MCF 10A (cell line): ENCODE data around the gene PEAK1. TPM values are rescaled to one million over a fixed set of nuclear protein-coding genes. Genes with fewer than 3 reads are reported as not detected.
"Not testable (repeated sequence)": the region's sequence is repeated elsewhere in the genome, so short reads cannot be mapped to it uniquely, and the experiment has no call there.

Experiments
- BruUV-seq: library from RNA; stranded (reverse); fragments of 400-500 nt; replicated peaks from 2 replicates; lab custom pipeline; 2021; lab: Mats Ljungman, UMichigan
- CTCF ChIA-PET: fragments of 300-600 bp; sonication (Branson Sonifier 250); formaldehyde crosslinking; extraction: SDS; loops from one replicate; lab custom pipeline; 2021; ENCODE audit warnings: antibody characterized with exemption, inconsistent platforms; lab: Yijun Ruan, JAX
- POLR2A ChIA-PET: fragments of 300-600, 350-650 bp; sonication (Branson Sonifier 250); formaldehyde crosslinking; extraction: SDS; loops from one replicate; lab custom pipeline; 2020; ENCODE audit warnings: antibody characterized with exemption, inconsistent platforms; lab: Yijun Ruan, JAX
- DNase-seq: peaks from one replicate; pipeline ENCODE4 v3.0.0-alpha.2; 2018; ENCODE audit not compliant: unreplicated experiment
- H3K27ac Mint-ChIP-seq: one replicate; pipeline ENCODE4 v1.8.0; 2022; ENCODE audit warnings: mild to moderate bottlenecking, low read depth, mixed read lengths; ENCODE audit not compliant: unreplicated experiment
- H3K27me3 Mint-ChIP-seq: one replicate; pipeline ENCODE4 v1.8.0; 2022; ENCODE audit warnings: mixed read lengths; ENCODE audit not compliant: insufficient read depth, unreplicated experiment
- H3K36me3 Mint-ChIP-seq: one replicate; pipeline ENCODE4 v1.8.0; 2022; ENCODE audit warnings: mild to moderate bottlenecking, moderate library complexity, mixed read lengths; ENCODE audit not compliant: insufficient read depth, unreplicated experiment
- H3K4me1 Mint-ChIP-seq: one replicate; pipeline ENCODE4 v1.8.0; 2022; ENCODE audit warnings: mixed read lengths; ENCODE audit not compliant: insufficient read depth, unreplicated experiment
- H3K4me3 Mint-ChIP-seq: one replicate; pipeline ENCODE4 v1.8.0; 2022; ENCODE audit warnings: mild to moderate bottlenecking, moderate library complexity, mixed read lengths; ENCODE audit not compliant: unreplicated experiment
- H3K9me3 Mint-ChIP-seq: one replicate; pipeline ENCODE4 v1.8.0; 2022; ENCODE audit warnings: mixed read lengths; ENCODE audit not compliant: unreplicated experiment
- intact Hi-C: fragments of 100-400 bp; cut with micrococcal nuclease; formaldehyde crosslinking; loops from 2 replicates; pipeline ENCODE4 v1.14.1; 2022
- total RNA-seq: library from RNA; stranded (reverse); gene quantifications from 2 replicates; pipeline ENCODE4 v1.2.3, GENCODE V29; 2022
- TF ChIP-seq, protein P1 (sequence below): fragments of 200-600 bp; IDR thresholded peaks from one replicate; pipeline ENCODE4 v1.8.0; 2022; ENCODE audit warnings: antibody characterized with exemption, mild to moderate bottlenecking; ENCODE audit not compliant: unreplicated experiment

PEAK1 gene
- total RNA-seq, 1 experiment from 2014 or later = 20.0 TPM

DNA sequence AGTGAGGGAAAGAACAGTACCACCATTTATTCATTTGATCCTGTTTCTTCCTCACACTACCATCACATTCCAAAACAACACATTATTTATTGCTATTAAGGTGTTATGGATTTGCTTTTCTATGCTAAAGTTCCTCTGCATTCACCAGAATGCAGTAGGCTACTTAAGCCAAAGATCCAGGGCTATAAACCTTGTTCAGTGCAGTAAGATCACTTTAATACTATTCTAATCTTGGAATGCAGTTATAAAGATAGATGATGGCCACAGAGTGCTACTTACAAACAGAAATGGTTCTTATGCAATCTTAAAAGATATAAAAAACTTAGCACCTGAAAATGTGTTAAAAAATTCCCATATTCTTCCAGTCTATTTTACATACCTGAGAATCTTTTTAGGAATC lies 241.5 kb downstream of the PEAK1 start:
- Mint-ChIP-seq H3K4me1 (no peaks in the 10 kb centered on the region), H3K27ac (no peak overlapping the region), H3K9me3 (no peaks in the 10 kb centered on the region), H3K4me3 (no peak overlapping the region), H3K27me3 (no peaks in the 10 kb centered on the region), H3K36me3 (peaks cover 4% of the 10 kb centered on the region)
- no peak for DNase-seq
- intact Hi-C loops = no loop called here
- CTCF ChIA-PET = interaction anchor here (0.5 to 0.6 kb wide), 2 partner anchors 8 to 42 kb away, joined by 3 read pairs; no protein-coding TSS in a partner anchor
- POLR2A ChIA-PET = no interaction called here
- BruUV-seq = no TSS peak
- TF ChIP-seq, protein P1, sequence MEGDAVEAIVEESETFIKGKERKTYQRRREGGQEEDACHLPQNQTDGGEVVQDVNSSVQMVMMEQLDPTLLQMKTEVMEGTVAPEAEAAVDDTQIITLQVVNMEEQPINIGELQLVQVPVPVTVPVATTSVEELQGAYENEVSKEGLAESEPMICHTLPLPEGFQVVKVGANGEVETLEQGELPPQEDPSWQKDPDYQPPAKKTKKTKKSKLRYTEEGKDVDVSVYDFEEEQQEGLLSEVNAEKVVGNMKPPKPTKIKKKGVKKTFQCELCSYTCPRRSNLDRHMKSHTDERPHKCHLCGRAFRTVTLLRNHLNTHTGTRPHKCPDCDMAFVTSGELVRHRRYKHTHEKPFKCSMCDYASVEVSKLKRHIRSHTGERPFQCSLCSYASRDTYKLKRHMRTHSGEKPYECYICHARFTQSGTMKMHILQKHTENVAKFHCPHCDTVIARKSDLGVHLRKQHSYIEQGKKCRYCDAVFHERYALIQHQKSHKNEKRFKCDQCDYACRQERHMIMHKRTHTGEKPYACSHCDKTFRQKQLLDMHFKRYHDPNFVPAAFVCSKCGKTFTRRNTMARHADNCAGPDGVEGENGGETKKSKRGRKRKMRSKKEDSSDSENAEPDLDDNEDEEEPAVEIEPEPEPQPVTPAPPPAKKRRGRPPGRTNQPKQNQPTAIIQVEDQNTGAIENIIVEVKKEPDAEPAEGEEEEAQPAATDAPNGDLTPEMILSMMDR = no peak

DNA sequence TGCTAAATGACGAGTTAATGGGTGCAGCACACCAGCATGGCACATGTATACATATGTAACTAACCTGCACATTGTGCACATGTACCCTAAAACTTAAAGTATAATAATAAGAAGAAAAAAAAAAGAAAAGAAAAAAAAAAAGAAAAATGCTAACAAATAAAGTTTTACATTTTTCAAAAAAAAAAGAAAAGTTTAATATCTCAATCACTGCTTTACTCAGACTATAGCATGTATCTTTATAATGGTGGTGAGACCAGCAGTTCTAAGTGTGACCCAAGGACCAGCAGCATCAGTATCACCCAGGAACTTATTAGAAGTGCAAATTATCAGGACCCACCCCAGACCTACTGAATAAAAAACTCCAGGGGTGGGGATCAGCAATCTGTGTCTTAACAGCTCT lies 243.8 kb downstream of the PEAK1 start:
- H3K27me3 Mint-ChIP-seq, H3K4me3 Mint-ChIP-seq, POLR2A ChIA-PET, H3K9me3 Mint-ChIP-seq, intact Hi-C loops, DNase-seq, BruUV-seq, H3K36me3 Mint-ChIP-seq, H3K4me1 Mint-ChIP-seq, H3K27ac Mint-ChIP-seq: not testable (repeated sequence)
- CTCF ChIA-PET = interaction anchor here (0.7 kb wide), 1 partner anchor 1260 kb away, joined by 3 read pairs; no protein-coding TSS in a partner anchor

DNA sequence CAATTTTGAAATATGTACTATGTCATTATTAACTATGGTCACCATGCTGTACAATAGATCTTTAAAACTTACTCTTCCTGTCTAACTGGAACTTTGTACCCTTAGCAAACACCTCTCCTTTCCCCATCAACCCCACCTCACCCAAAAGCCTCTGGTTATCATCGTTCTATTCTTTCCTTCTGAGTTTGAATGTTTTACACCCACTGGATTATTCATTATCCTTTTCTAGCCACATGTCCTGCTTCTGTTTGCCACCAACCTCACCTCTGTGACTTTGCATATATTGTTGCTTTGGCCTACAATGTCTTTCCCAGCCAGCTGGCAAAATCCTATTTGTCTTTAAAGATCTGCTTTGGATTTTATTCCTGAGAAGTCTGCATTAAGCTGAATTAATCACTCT lies 246.4 kb downstream of the PEAK1 start:
- no peak overlapping the region for H3K27ac Mint-ChIP-seq
- DNase-seq = no peak
- no peaks in the 10 kb centered on the region for H3K27me3 Mint-ChIP-seq
- no peak overlapping the region for H3K4me3 Mint-ChIP-seq
- no peaks in the 10 kb centered on the region for H3K4me1 Mint-ChIP-seq
- ChIA-PET CTCF (interaction anchor here (0.6 kb wide), 1 partner anchor 139 kb away, joined by 3 read pairs; no protein-coding TSS in a partner anchor), POLR2A (no interaction called here)
- TF ChIP-seq, protein P1 = no peak
- BruUV-seq = no TSS peak
- H3K36me3 Mint-ChIP-seq = peaks cover 7% of the 10 kb centered on the region
- H3K9me3 Mint-ChIP-seq = no peaks in the 10 kb centered on the region
- intact Hi-C loops = no loop called here

DNA sequence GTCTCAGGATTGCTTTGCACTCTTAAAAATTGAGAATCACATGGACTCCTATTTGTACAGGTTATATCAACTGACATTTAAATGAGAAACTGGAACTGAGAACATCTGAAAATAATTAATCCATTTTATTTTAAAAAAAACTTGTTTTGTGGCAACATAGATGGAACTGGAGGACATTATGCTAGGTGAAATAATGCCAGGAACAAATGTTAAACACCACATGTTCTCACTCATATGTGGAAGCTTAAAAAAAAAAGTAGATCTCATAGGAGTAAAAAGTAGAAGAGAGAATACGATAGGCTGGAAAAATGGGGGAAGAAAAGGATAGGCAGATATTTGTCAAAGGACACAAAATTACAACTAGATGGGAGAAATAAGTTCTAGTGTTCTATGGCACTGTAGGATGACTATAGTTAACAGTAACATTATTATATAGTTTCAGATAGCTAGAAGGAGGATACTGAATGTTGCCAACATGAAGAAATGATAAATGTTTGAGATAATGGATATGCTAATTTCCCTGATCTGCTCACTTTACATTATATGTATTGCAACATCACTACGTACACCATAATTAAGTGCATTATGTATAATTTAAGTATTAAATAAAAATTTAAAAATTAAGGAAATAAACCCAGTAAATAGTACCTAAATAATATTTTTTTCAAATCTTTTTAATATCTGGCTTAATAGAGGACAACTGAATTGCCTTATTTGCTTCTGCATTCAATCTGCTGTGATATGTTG lies 248.5 kb downstream of the PEAK1 start:
- Mint-ChIP-seq H3K4me3 (no peak overlapping the region), H3K36me3 (peaks cover 7% of the 10 kb centered on the region), H3K27ac (no peak overlapping the region), H3K4me1 (no peaks in the 10 kb centered on the region), H3K27me3 (no peaks in the 10 kb centered on the region), H3K9me3 (no peaks in the 10 kb centered on the region)
- TF ChIP-seq, protein P1 = no peak
- CTCF ChIA-PET = no interaction called here
- BruUV-seq = no TSS peak
- intact Hi-C loops = no loop called here
- no peak for DNase-seq
- POLR2A ChIA-PET = interaction anchor here (0.6 kb wide), 1 partner anchor 33 kb away, joined by 3 read pairs; no protein-coding TSS in a partner anchor
